NCI-H2081 (cell line): ENCODE results near the gene HOXB13.

Experiments used
- DNase-seq, 2 experiments: peaks; one replicate each; lab custom pipeline; 2025; lab: John Stamatoyannopoulos, UW

Gene HOXB13

GRCh38 chr17:48711128-48711527 is 17.4 kb downstream of the HOXB13 start:
- DNase-seq, result no peak

GRCh38 chr17:48704361-48705248 is 23.9 kb downstream of the HOXB13 start:
- no peak for DNase-seq

GRCh38 chr17:48701864-48702532 is 26.6 kb downstream of the HOXB13 start:
- DNase-seq, result no peak

- DNase-seq, result no peak
These were observed 35.4 kb downstream of the HOXB13 start for GRCh38 chr17:48693178-48693577.

- no peak for DNase-seq
These were observed 36.5 kb downstream of the HOXB13 start for GRCh38 chr17:48692049-48692448.

- no peak for DNase-seq
These were observed 37.9 kb downstream of the HOXB13 start for GRCh38 chr17:48690655-48691054.

GRCh38 chr17:48681609-48682008 is 46.9 kb downstream of the HOXB13 start:
- DNase-seq, result no peak

GRCh38 chr17:48679385-48680096 is 49.0 kb downstream of the HOXB13 start:
- peak in 1 of 2 experiments; percentile 35 for DNase-seq

GRCh38 chr17:48678141-48678971 is 50.2 kb downstream of the HOXB13 start:
- peak; percentile 62 to 64 for DNase-seq

GRCh38 chr17:48676963-48677558 is 51.5 kb downstream of the HOXB13 start:
- no peak for DNase-seq
